GM18502 (cell line): ENCODE results near the gene VPS35.

Source experiments
- ATAC-seq: cut with Tn5 transposase; IDR thresholded peaks from one replicate; pipeline ENCODE4 v1.9.1; 2021; ENCODE audit warnings: mild to moderate bottlenecking; ENCODE audit not compliant: unreplicated experiment, poor library complexity

VPS35 gene

DNA sequence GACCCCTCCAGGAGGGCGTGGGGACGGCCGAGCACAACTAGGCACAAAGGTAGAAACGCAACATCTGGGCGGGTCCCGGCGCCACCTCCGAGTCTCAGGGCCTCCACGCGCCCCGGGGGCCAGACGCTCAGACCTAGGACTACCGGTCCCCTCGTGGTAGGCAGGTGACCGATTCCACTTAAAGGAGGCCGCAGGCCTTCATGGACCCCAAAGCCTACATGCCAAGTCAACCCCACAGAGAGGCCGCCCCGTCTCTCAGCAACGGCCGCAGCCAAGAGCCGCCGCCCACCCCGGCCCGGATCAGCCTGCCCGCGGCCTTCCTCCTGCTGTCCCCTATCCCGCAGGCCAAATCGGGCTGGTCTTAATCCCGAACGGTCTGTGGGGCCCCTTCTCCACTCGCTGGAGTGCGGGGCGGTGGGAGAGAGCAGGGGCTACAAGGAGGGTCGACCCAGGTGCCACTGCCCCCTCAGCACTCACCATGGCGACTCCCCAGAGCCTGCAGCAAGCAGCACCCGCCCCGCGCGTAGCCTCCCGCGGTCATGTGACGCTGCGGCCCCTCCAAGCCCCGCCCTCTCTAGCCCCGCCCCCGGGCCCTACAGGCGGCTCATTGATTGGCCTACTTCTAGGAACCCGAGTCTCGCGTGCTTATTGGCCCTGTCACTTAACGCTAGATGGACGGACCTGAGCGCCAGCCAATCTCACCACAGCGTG lies at the start of gene VPS35:
Gene VPS35 (minus strand): TSS at position 525 of the 711 bp plus-strand sequence. CDS start 45 bp downstream, at position 480.
- ATAC-seq, result peak; percentile 85

DNA sequence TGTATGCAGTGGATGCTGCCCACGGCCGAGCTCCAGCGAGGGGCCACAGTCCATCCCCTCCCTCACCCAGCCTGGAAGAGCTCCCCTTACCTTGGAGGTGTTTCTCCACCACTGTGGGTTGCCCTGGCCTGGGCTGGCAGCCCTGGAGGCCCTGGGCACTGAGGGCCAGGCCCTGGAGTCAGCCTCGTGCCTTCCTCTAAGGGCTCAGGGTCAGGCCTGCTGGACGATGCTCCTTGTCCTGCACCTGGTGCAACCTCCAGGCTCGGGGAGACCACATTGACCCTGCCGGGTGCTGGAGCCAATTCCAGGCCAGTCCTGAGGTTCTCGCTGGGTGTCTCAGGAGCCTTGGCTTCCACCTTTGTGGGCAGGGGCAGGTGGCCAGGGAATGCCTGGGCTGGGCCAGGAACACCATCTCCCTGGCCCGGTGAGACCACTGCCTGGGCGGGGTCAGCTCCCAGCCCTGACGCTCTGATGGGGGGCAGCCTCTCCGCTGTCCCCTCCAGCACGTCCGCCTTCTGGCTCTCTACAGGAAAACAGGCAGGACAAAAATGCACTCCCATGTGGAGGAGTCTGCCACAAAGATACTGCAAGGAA lies 48.7 kb upstream of the VPS35 start:
- ATAC-seq, result no peak

DNA sequence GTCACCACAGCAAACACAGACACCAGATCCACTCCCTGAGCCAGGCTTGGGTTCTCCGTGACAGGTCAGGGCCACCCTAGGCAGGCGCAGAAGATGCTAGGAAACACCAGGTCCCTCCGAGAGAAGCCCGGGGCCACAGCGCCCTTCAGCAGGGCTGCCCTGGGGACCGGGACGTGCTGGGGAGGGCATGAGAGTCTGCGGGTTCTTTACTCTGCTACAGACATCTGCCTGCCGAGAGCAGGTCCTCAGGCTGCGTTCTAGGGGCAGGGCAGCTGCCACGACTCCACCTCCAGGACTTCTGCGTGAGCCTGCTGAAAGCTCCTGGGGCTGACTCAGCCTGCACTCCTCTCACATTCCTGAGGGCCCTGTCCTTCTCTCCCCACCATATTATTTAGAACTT lies 47.7 kb upstream of the VPS35 start:
- ATAC-seq, result no peak

DNA sequence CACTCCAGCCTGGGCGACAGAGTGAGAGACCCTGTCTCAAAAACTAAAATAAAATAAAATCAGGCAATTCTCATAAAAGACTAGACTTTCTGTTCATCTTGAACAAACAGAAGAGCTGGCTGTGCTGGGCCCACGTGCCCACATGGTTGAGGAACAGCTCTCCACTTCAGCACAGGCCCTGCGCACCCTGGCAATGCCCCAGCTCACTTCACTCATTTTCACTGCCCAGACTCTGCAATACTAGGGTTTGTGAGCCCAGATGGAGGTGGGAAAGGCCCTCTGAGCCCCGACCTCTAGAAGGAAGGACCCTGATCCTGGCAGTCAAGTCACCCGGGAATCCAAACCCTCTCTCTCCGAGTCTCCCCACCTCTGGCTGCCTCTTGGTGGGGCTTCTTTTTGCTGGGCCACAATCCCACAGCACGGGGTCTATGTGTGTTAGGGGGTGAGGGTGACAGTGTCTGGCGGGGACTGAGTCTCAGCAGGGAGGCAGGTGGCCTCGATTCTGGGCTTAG lies 44.4 kb upstream of the VPS35 start:
- no peak for ATAC-seq

DNA sequence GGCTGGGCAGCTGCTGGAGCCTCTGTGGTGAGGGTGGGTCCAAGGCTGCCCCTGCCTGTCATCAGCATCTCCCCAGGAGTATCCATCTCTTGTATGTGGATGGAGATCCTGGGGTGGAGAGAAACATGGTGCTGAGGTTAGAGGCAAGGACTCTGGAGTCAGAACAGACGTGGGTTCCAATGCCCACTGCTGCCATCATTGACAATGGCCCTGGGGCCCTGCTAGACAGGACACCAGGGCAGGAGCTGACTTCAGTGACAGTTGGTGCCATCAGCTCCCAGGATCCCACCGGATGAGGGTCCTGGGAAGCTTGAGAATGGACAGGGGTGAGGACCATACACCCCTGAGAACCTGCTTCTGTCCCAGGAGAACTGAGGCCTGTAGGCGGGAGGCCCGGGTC lies 43.6 kb upstream of the VPS35 start:
- ATAC-seq, result no peak

DNA sequence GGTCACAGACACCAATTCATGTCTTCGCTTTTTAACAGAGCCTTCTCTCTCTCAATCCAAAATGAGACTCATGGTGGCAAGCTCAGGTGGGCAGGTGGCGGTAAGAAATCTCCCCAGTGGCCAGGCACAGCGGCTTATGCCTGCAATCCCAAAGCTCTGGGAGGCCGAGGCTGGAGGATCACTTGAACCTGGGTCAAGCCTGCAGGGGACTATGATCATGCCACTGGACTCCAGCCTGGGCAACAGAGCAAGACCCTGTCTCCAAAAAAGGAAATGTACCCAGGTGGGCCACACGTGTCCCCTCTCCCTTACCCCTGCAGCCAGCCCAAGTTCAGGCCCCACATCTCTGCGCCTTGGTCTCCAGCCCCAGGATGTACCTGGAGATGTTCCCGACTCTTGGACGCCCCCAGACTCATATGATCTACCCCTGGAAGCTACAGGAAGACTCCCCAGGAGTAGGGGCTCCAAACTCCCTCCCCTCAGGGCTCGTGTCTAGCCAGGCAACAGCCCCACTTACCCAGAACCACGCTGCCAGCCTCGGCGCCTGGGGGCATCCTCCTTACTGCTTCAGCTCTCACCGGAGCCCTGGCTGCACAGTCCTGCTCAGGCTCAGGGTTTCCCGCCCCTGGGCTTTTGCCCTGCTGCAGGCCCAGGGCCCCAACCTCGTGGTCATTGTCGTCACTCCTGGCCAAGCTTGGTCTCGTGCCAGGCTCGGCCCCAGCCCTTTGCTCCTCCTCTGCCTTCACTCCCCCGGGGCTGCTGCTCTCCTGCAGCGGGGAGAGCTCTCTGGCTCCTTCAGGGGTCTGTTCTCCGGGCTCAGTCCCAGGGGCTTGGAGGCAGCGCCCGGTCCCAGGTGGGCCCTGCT lies 42.9 kb upstream of the VPS35 start:
- no peak for ATAC-seq

DNA sequence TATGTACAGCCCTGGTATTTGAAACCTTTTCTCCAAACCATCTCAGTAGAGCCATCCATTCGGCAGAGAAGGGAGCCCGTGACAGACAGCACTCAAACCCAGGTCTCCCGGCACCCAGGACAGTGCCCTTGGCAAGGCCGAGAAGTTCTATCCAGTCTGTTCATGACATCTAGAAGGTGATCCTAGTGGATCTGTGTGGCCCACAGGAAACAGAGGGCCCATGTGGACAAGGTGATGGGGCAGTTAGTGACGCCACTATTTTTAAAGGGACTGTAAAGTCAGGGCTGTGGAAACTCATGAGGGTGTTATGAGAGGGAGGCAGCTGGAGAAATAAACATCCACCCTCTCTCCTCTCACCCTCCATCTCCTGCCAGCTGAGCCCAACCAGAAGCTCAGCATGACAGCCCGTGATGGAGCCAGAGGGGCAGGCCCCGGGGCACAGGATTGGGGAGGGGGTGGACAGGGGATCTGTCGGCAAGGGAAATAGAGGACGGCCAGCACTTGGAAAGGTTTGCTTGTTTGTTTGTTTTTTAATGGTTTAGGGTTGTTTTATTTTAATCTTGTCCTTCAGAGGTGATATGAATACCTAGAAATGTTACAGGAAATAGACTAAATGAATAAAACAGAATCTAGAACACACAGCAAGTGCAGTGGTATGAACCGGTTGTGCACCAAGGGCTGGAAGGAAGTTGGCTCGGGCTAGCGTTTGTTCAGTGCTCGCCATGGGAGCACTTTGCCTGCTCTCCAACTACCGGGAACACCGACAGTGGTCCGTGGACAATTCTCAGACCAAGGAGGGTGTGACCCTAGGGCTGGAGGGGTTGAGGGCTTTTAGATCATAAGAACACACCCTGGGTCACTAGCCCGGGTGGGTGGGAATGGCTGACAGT lies 42.1 kb upstream of the VPS35 start:
- no peak for ATAC-seq

DNA sequence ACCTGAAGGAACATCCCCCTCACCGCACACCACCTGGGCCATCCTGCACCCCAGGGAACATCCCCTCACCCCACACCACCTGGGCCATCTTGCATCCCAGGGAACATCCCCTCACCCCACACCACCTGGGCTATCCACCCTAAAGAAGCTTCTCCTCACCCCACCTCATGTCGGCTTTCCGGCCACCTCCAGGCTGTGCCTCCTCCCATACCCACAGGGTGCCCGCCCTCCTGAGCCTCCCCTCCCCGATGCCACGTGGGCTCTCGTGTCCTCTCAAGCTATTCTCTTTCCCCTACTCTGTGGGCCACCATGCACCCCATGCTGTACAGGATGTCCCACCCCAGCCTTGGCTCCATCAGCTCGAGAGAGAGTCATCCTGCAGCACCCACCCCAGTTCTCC lies 41.1 kb upstream of the VPS35 start:
- ATAC-seq, result no peak

DNA sequence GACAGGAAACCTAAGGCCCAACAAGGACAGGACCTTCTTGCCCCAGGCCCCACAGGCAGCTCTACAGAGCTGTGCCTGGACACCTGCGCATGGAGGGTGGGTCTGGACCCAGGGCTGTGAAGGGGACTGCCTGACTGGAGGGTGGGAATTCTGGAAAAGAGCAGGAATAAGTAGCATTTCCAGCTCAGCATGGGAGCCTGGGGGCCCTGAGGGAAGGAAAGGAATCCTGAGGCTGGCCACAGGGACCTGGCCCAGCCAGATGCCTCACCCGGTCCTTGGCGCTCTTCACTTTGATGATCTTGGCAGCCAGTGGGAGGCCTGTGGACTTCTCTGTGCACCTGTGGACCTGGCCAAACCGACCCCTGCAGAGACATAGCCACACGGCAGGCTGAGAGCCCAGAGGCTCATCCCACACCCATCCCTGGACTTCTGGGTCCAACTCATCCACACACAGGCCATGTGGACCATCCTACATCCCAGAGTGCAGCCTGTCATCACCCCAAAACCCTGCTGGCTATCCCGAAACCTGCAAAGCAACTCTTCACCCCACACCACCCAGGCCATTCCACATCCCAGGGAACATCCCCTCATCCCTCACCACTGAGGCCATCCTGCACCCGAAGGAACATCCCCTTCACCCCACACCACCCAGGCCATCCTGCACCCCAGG lies 40.5 kb upstream of the VPS35 start:
- no peak for ATAC-seq

DNA sequence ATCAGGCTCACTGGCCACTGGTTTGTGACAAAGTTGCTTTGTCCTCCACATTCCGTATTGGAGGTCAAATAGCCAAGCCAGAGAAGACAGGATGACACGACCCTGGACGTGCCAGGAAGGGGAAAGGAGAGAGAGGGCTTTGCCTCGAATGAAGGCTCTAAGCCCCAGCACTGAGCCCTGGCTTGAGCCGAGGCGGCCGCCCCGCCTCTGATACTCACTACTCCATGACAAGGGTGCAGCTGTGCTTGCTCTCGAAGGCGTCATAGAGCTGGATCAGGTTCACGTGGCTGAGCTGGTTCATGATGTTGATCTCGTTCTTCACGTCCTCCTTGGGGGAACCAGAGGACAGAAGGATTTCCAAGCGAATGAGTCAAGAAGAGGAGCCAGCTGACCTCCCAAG lies 39.8 kb upstream of the VPS35 start:
- no peak for ATAC-seq

DNA sequence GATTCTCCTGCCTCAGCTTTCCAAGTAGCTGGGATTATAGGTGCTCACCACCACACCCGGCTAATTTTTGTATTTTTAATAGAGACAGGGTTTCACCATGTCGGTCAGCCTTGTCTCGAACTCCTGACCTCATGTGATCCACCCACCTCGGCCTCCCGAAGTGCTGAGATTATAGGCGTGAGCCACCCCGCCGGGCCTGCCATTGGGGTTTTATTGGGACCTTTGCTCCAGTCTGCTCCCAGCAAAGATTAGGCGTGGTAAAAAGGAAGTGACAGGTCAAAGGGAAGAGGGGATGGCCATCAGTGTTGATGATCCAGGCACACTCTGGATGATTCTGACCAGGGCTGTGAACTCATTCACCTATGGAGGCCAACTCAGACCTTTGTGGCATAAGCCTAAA lies 38.7 kb upstream of the VPS35 start:
- no peak for ATAC-seq

DNA sequence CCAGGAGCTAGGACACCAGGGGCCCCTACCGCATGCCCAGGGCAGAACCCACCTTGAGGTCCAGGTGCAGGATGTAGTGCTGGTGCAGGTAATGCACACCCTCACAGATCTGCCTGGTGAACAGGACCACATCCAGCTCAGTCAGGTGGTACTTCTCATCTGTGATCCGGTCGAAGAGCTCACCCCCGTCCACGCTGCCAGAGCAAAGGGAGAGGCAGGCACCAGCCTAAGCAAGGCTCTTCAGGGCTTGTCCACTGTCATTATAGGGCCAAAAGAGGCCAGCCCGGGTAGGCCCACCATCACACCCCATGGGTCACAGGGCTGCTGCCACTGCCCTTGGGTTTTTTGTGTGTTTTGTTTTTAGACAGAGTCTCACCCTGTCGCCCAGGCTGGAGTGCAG lies 38.2 kb upstream of the VPS35 start:
- no peak for ATAC-seq

DNA sequence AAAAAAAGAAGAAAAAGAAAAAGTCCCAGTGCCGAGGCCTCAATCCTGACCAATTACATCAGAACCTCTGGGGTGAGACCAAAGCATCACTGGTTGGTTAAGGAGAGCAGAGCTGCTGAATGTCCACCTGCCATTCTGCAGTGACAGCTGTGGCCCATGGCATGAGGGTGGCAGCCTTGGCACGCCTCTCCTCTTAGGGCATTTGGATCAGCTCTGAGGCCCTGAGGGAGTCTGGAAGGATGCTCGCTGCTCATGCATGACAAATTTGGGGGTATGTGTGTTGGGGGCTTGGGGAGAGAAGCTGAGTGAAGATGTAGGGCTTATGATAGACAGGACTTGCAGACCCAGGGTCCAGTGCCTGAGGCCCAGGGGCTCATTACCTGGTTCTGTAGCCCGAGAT lies 32.9 kb upstream of the VPS35 start:
- no peak for ATAC-seq

DNA sequence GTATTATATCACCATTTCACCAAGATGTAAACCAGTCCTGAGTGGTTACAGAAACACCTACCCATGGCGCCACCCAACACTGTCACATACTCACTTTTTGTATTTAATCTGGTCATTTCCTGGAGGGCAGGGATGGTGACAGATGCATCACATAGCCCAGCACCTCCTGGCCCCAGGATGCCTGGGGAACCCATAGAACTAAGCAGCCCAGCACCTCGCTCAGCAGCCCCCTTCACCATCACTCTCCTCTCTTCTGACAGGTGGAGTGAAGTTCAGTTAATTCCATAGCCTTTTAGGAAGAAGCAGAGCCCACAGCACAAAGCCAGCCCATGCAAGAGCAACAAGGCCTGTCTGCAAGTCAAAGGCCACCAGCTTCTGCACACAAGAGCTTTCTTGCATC lies 31.6 kb upstream of the VPS35 start:
- no peak for ATAC-seq

DNA sequence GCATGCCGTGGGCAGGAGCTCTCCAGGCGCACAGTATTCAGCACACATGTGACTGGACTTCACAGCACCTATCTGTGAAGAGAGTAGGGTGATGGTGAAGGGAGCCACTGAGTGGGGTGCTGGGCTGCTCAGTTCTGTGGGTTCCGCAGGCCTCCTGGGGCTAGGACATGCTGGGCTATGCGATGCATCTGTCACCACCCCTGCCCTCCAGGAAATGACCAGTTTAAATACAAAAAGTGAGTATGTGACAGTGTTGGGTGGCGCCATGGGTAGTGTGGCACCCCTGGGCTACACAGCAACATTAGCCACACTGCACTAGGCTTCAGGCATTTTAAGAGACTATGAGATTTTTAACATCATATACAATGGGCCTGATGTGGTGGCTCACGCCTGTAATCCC lies 30.6 kb upstream of the VPS35 start:
- no peak for ATAC-seq

DNA sequence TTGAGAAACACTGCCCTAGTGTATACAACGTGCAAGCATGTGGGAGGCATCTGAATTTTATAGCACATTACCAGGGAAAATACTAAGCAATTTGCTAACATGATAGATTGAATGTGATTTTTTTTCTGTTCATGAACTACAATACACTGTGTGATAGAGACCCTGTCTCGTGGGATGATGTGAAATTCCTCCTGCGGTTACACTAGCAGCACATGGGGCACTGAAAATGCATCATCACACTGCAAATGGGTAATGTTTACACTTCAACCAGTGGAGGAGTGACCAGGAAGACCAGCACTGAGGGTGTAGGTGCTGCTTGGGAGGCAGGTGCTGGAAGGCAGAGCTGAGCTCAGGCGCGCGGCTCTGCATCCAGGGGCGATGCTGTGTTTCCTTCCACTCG lies 29.2 kb upstream of the VPS35 start:
- ATAC-seq, result no peak

DNA sequence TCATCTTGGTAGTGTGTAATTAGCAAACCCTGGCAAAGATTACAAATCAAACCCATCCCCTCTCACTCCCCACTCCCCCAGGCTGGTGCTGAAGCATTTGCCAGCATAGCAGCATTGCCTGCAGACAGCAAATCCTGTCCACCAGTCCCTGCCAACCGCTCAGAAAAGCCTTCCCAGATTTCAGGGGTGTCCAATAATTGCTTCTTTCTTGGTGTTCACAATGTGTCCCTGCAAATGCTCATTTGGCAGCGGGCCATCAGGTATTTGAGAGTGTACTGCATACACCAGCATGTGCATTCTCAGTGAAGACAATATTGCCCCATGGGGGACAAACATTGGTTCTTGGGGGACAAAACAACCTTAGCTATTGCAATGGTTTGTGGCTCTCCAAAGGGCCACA lies 28.7 kb upstream of the VPS35 start:
- ATAC-seq, result no peak

DNA sequence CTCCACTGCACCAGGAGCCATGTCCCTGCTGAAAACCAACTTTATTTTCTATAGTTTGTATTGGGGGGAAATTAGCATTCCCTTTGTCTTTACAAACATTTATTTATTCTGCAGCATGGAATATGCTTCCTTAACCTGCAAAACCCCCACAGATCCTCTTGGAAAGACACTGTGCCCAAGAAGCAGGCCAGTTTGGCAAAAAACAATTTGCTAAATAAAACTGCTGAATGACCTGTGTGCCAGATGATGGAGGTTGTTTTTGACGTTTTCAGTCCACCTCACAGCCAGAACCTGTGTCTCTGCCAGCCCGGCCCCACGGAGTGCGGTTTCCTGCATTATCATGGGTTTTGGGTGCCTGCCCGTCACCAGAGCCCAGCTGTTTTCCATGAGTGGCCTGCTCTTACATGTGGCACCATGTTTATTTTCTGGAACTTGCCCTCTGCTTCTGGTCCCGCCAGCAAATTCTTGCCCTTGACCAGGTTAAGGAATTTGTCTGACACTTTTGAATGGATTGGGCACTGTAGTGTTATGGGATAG lies 26.9 kb upstream of the VPS35 start:
- no peak for ATAC-seq

DNA sequence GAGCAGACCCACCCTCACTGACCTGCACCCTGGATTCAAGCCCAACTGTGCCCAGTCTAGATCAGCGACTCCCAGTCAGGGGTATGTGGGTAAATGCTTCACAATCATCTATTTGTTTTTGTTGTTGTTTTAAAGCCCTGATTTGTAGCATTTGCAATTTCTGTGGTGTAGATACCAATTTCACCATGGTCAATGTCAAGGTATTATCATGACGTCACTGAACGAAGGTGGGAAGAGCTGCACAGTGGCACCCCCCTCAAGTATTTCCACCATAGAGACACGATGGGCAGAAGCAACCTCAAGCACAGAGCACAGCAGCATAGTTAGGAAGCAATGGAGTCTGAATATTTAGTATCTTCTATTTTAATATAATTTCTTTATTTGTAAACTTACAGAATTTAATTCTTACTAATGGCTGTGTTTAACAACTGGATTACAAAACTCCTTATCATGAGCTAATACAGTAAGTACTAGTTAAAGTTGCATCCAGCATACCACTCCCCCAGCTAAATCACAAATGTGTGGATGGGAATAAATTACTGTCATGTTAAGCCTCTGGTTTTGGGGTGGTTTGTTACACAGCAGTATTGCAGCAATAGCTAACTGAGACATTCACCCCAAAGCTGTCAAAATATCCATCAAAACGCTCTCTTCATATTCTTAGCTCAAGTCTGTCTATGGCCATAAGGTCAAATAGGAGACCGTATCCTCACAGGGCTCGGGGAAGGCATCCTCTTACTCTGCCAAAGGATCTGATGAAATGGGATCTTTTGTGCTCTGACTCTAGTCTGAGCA lies 26.0 kb upstream of the VPS35 start:
- no peak for ATAC-seq
